HFFc6 (cell line): ENCODE measurements around the gene LUZP2. TPM values are rescaled to one million over a fixed set of nuclear protein-coding genes. Genes with fewer than 3 reads are reported as not detected.

Source experiments
- DNase-seq: peaks from one replicate; pipeline ENCODE4 v3.0.0-alpha.2; 2018
- H3K27ac Mint-ChIP-seq: 2 replicates; pipeline ENCODE4 v1.8.0; 2020; ENCODE audit warnings: mild to moderate bottlenecking, mixed read lengths
- H3K27me3 Mint-ChIP-seq: 2 replicates; pipeline ENCODE4 v1.8.0; 2021; ENCODE audit warnings: mild to moderate bottlenecking, moderate library complexity, mixed read lengths; ENCODE audit not compliant: insufficient read depth
- H3K36me3 Mint-ChIP-seq: 2 replicates; pipeline ENCODE4 v1.8.0; 2021; ENCODE audit warnings: low read depth, mixed read lengths
- H3K4me1 Mint-ChIP-seq: 2 replicates; pipeline ENCODE4 v1.8.0; 2020; ENCODE audit warnings: low read depth, mixed read lengths
- H3K4me3 Mint-ChIP-seq: 2 replicates; pipeline ENCODE4 v1.8.0; 2020; ENCODE audit warnings: mild to moderate bottlenecking, moderate library complexity, mixed read lengths
- H3K9me3 Mint-ChIP-seq: 2 replicates; pipeline ENCODE4 v1.8.0; 2020; ENCODE audit warnings: mild to moderate bottlenecking, mixed read lengths
- CTCF ChIP-seq: fragments of 200-600 bp; sonication (generic); IDR thresholded peaks from 2 replicates; pipeline ENCODE4 v1.5.0; 2021; ENCODE audit warnings: antibody characterized with exemption, mild to moderate bottlenecking
- total RNA-seq, 6 experiments: library from RNA; stranded (reverse); fragmentation: NEBNext Ultra II Directional; extraction: Animal tissue kit (Norgen Biotek cat#: 25700); gene quantifications; 2 replicates in 1 of 6; 3 replicates in 5 of 6; pipeline ENCODE4 v1.2.3, GENCODE V29; 2021

Gene LUZP2
- total RNA-seq, 6 experiments from 2014 or later: not detected

- no peak for DNase-seq
- H3K27me3 Mint-ChIP-seq: no peaks in the 10 kb centered on the region
- H3K27ac Mint-ChIP-seq: no peak overlapping the region
- no peak overlapping the region for H3K4me3 Mint-ChIP-seq
- no peak for TF ChIP-seq CTCF
- no peaks in the 10 kb centered on the region for H3K36me3 Mint-ChIP-seq
- no peaks in the 10 kb centered on the region for H3K4me1 Mint-ChIP-seq
- peaks cover 17% of the 10 kb centered on the region for H3K9me3 Mint-ChIP-seq
Measured at GRCh38 chr11:24705474-24705873, 208.6 kb downstream of the LUZP2 start.

GRCh38 chr11:24708616-24709015, 211.8 kb downstream of the LUZP2 start:
- Mint-ChIP-seq H3K27ac (no peak overlapping the region), H3K4me1 (no peaks in the 10 kb centered on the region), H3K27me3 (no peaks in the 10 kb centered on the region), H3K4me3 (no peak overlapping the region), H3K36me3 (no peaks in the 10 kb centered on the region), H3K9me3 (peaks cover 18% of the 10 kb centered on the region; the same call in 1 of the 2 replicates)
- no peak for TF ChIP-seq CTCF
- DNase-seq: no peak

- peaks cover 18% of the 10 kb centered on the region; the same call in 1 of the 2 replicates for H3K9me3 Mint-ChIP-seq
- no peak for TF ChIP-seq CTCF
- no peaks in the 10 kb centered on the region for H3K36me3 Mint-ChIP-seq
- H3K4me3 Mint-ChIP-seq: no peak overlapping the region
- no peak overlapping the region for H3K27ac Mint-ChIP-seq
- DNase-seq: no peak
- H3K4me1 Mint-ChIP-seq: no peaks in the 10 kb centered on the region
- no peaks in the 10 kb centered on the region for H3K27me3 Mint-ChIP-seq
Measured at GRCh38 chr11:24709928-24710565, 213.2 kb downstream of the LUZP2 start.

GRCh38 chr11:24714601-24715000, 217.7 kb downstream of the LUZP2 start:
- H3K27me3 Mint-ChIP-seq: peaks cover 2% of the 10 kb centered on the region; the same call in 1 of the 2 replicates
- no peaks in the 10 kb centered on the region for H3K4me1 Mint-ChIP-seq
- no peak for DNase-seq
- no peak overlapping the region for H3K4me3 Mint-ChIP-seq
- TF ChIP-seq CTCF: no peak
- H3K36me3 Mint-ChIP-seq: no peaks in the 10 kb centered on the region
- peaks cover 23% of the 10 kb centered on the region for H3K9me3 Mint-ChIP-seq
- H3K27ac Mint-ChIP-seq: no peak overlapping the region

- H3K4me3 Mint-ChIP-seq: no peak overlapping the region
- H3K27me3 Mint-ChIP-seq: peaks cover 2% of the 10 kb centered on the region; the same call in 1 of the 2 replicates
- no peak for TF ChIP-seq CTCF
- H3K4me1 Mint-ChIP-seq: no peaks in the 10 kb centered on the region
- no peaks in the 10 kb centered on the region for H3K36me3 Mint-ChIP-seq
- H3K9me3 Mint-ChIP-seq: peaks cover 19% of the 10 kb centered on the region
- H3K27ac Mint-ChIP-seq: no peak overlapping the region
- no peak for DNase-seq
Measured at GRCh38 chr11:24716403-24716802, 219.6 kb downstream of the LUZP2 start.
